Stimulated activated naive CD4-positive, alpha-beta T cell (primary cell): ENCODE measurements around the gene CBFA2T2.

ENCODE experiments used
- DNase-seq, 6 experiments: peaks; one replicate each; lab custom pipeline; 2025; lab: John Stamatoyannopoulos, UW

CBFA2T2 gene

GRCh38 chr20:33650753-33651561 is 161.1 kb downstream of the CBFA2T2 start:
- DNase-seq, result no peak

- no peak for DNase-seq
These were observed 161.7 kb downstream of the CBFA2T2 start for GRCh38 chr20:33651562-33652048.

- peak in 3 of 6 experiments; percentile 3 to 29 (median 17) for DNase-seq
These were observed 163.5 kb downstream of the CBFA2T2 start for GRCh38 chr20:33653218-33653899.

GRCh38 chr20:33653900-33654596 is 164.2 kb downstream of the CBFA2T2 start:
- DNase-seq, result no peak

- DNase-seq, result no peak
These were observed 164.8 kb downstream of the CBFA2T2 start for GRCh38 chr20:33654680-33655161.

GRCh38 chr20:33655164-33655563 is 165.3 kb downstream of the CBFA2T2 start:
- DNase-seq, result no peak

- no peak for DNase-seq
These were observed 166.3 kb downstream of the CBFA2T2 start for GRCh38 chr20:33656010-33656782.

- DNase-seq, result no peak
These were observed 167.1 kb downstream of the CBFA2T2 start for GRCh38 chr20:33656783-33657703.

GRCh38 chr20:33657704-33658095 is 167.8 kb downstream of the CBFA2T2 start:
- no peak for DNase-seq

GRCh38 chr20:33658510-33658909 is 168.6 kb downstream of the CBFA2T2 start:
- no peak for DNase-seq

- DNase-seq, result no peak
These were observed 169.0 kb downstream of the CBFA2T2 start for GRCh38 chr20:33658929-33659328.

- DNase-seq, result no peak
These were observed 169.6 kb downstream of the CBFA2T2 start for GRCh38 chr20:33659341-33660034.

- no peak for DNase-seq
These were observed 170.3 kb downstream of the CBFA2T2 start for GRCh38 chr20:33660035-33660684.

- no peak for DNase-seq
These were observed 170.8 kb downstream of the CBFA2T2 start for GRCh38 chr20:33660685-33661058.

GRCh38 chr20:33662172-33662571 is 172.3 kb downstream of the CBFA2T2 start, which contains the start of gene C20orf144:
Gene C20orf144, plus strand, starts transcription at chr20:33662327. Its CDS starts 19 bp downstream, at chr20:33662346.
- DNase-seq, result no peak

- DNase-seq, result peak; percentile 63 to 81 (median 72)
These were observed 173.5 kb downstream of the CBFA2T2 start for GRCh38 chr20:33663161-33664084.

GRCh38 chr20:33664085-33664761 is 174.3 kb downstream of the CBFA2T2 start:
- DNase-seq, result peak in 1 of 6 experiments; percentile 28

- DNase-seq, result peak in 1 of 6 experiments; percentile 25
These were observed 174.9 kb downstream of the CBFA2T2 start for GRCh38 chr20:33664762-33665144.
